CD4-positive, CD25-positive, alpha-beta regulatory T cell (primary cell): ENCODE measurements around the gene EPB41. TPM values are rescaled to one million over a fixed set of nuclear protein-coding genes. Genes with fewer than 3 reads are reported as not detected.
"Not testable (repeated sequence)": the region's sequence is repeated elsewhere in the genome, so short reads cannot be mapped to it uniquely, and the experiment has no call there.

Experiments used
- ATAC-seq, 2 donors: fragments of 150-1000 bp; cut with Tn5 transposase; one replicate each; pipeline ENCODE4 v1.10.0; 2021; ENCODE audit warnings: low read depth in 2 of 2, moderate number of reproducible peaks in 2 of 2, moderate library complexity in 1 of 2
- DNase-seq, 3 donors: peaks; one replicate each; pipeline versions ENCODE4 v3.0.0 to v3.0.0-alpha.2; 2012 to 2022; ENCODE audit warnings: mixed read lengths in 1 of 3
- H3K27ac ChIP-seq: one replicate; pipeline ENCODE4 v1.7.0; 2013; ENCODE audit warnings: mild to moderate bottlenecking, low read length; ENCODE audit not compliant: insufficient read depth, poor library complexity, severe bottlenecking
- H3K27me3 ChIP-seq: one replicate; pipeline ENCODE4 v1.7.0; 2013; ENCODE audit warnings: low read length; ENCODE audit not compliant: control insufficient read depth, insufficient read depth
- H3K36me3 ChIP-seq: one replicate; pipeline ENCODE4 v1.7.0; 2013; ENCODE audit warnings: mild to moderate bottlenecking, low read length, moderate library complexity; ENCODE audit not compliant: control insufficient read depth, insufficient read depth
- H3K4me1 ChIP-seq: 2 replicates; pipeline ENCODE4 v1.7.0; 2013; ENCODE audit warnings: mild to moderate bottlenecking, low read length; ENCODE audit not compliant: insufficient read depth, control insufficient read depth, poor library complexity, severe bottlenecking
- H3K4me3 ChIP-seq: one replicate; pipeline ENCODE4 v1.7.0; 2013; ENCODE audit warnings: low read depth, mild to moderate bottlenecking, low read length, moderate library complexity
- H3K9me3 ChIP-seq, 2 experiments: 1 replicate in 1 of 2; 2 replicates in 1 of 2; pipeline ENCODE4 v1.7.0; 2013; ENCODE audit warnings: low read length in 2 of 2, mild to moderate bottlenecking in 1 of 2, moderate library complexity in 1 of 2; ENCODE audit not compliant: control insufficient read depth in 2 of 2
- H3K27ac Mint-ChIP-seq, 3 donors: one replicate each; pipeline ENCODE4 v1.8.0; 2020 to 2022; ENCODE audit warnings: mild to moderate bottlenecking in 3 of 3, mixed read lengths in 3 of 3, moderate library complexity in 2 of 3
- H3K27me3 Mint-ChIP-seq: one replicate; pipeline ENCODE4 v1.8.0; 2022; ENCODE audit warnings: mild to moderate bottlenecking, mixed read lengths
- H3K36me3 Mint-ChIP-seq: one replicate; pipeline ENCODE4 v1.8.0; 2020; ENCODE audit warnings: mixed read lengths
- H3K4me1 Mint-ChIP-seq, 4 donors: one replicate each; pipeline ENCODE4 v1.8.0; 2020 to 2022; ENCODE audit warnings: mixed read lengths in 4 of 4, mild to moderate bottlenecking in 1 of 4
- H3K4me3 Mint-ChIP-seq, 4 donors: one replicate each; pipeline ENCODE4 v1.8.0; 2020 to 2022; ENCODE audit warnings: mild to moderate bottlenecking in 4 of 4, mixed read lengths in 4 of 4, moderate library complexity in 3 of 4
- H3K9me3 Mint-ChIP-seq, 7 donors: one replicate each; pipeline ENCODE4 v1.8.0; 2020 to 2022; ENCODE audit warnings: mixed read lengths in 7 of 7, mild to moderate bottlenecking in 3 of 7, moderate library complexity in 2 of 7
- polyA plus RNA-seq, 4 donors: library from polyadenylated mRNA; unstranded; fragments of 300-500 nt; fragmentation: Illumina TruSeq; gene quantifications; one replicate each; pipeline ENCODE4 v1.2.3, GENCODE V29; 2021
- total RNA-seq: library from RNA; stranded (reverse); gene quantifications from one replicate; pipeline ENCODE4 v1.2.3, GENCODE V29; 2022

Gene EPB41
- total RNA-seq = 309 TPM
- 100 to 1,000 TPM; 118 to 163 (median 140) TPM for polyA plus RNA-seq

- no peaks in the 10 kb centered on the region for H3K27me3 Mint-ChIP-seq
- peak within 1 kb of the TSS; percentile 95 to 99 (median 96) for H3K27ac Mint-ChIP-seq
- Histone ChIP-seq H3K36me3 (peaks cover 5% of the 10 kb centered on the region), H3K4me3 (peak within 1 kb of the TSS; percentile 99), H3K4me1 (peaks cover 43% of the 10 kb centered on the region), H3K9me3 (no peaks in the 10 kb centered on the region), H3K27me3 (no peaks in the 10 kb centered on the region), H3K27ac (peak within 1 kb of the TSS; percentile 77)
- ATAC-seq = peak; percentile 83 to 89
- H3K36me3 Mint-ChIP-seq = peaks cover 17% of the 10 kb centered on the region
- DNase-seq = peak; percentile 88 to 96 (median 90)
- peak within 1 kb of the TSS; percentile 99 to 100 (median 100) for H3K4me3 Mint-ChIP-seq
- peaks cover 21 to 54% (median 43%) of the 10 kb centered on the region in 4 donors for H3K4me1 Mint-ChIP-seq
- no peaks in the 10 kb centered on the region for H3K9me3 Mint-ChIP-seq
Observed at GRCh38 chr1:28914228-28915030, at the start of gene EPB41. TSS of gene EPB41 (plus strand) at chr1:28914569. CDS start at chr1:28987438, 72,869 bp downstream.

- ATAC-seq (no peak), DNase-seq (no peak)
- H3K9me3 ChIP-seq = no peaks in the 10 kb centered on the region
- no peaks in the 10 kb centered on the region for H3K4me1 ChIP-seq
- Mint-ChIP-seq H3K9me3 (no peaks in the 10 kb centered on the region), H3K27me3 (peaks cover 9% of the 10 kb centered on the region), H3K27ac (no peak overlapping the region), H3K4me3 (no peak overlapping the region), H3K4me1 (no peaks in the 10 kb centered on the region), H3K36me3 (no peaks in the 10 kb centered on the region)
- H3K4me3 ChIP-seq = no peak overlapping the region
- no peak overlapping the region for H3K27ac ChIP-seq
- no peaks in the 10 kb centered on the region for H3K27me3 ChIP-seq
- H3K36me3 ChIP-seq = no peaks in the 10 kb centered on the region
Observed at GRCh38 chr1:28864695-28865094, 49.7 kb upstream of the EPB41 start.

DNA sequence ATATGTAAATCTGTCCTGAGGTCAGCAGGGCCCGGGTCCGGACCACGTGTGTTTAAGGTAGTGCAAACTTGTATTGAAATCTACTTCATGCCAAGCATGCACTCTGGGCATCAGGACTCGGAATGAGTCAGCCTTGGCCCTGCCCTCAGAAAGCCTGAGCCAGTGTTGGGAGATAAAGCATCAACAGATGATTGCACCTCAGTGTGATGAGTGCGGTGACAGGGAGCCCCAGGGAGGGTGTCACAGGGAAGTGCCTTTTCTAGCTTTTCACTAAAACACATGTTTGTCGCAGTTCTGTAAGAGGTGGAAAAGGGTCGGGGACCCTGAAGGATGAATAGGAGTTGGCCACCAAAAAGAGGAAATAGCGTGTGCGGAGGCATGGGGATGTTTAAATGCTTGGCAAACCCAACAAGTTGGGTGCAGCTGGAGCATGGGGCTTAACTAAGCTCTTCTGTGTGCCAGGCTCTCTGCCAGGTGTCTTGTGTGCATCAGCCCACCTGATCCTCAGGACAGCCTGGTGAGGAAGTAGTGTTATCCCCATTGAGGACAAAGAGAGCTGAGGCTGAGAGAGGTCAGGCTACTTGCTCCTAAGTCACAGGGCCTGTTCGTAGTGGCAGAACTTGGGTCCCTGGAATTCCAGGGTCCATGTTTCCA lies 48.2 kb upstream of the EPB41 start:
- H3K4me1 Mint-ChIP-seq = no peaks in the 10 kb centered on the region
- H3K27me3 Mint-ChIP-seq = peaks cover 9% of the 10 kb centered on the region
- H3K4me3 Mint-ChIP-seq = no peak overlapping the region
- Histone ChIP-seq H3K4me3 (no peak overlapping the region), H3K9me3 (no peaks in the 10 kb centered on the region), H3K27me3 (no peaks in the 10 kb centered on the region), H3K4me1 (no peaks in the 10 kb centered on the region), H3K27ac (no peak overlapping the region), H3K36me3 (no peaks in the 10 kb centered on the region)
- H3K27ac Mint-ChIP-seq = peak overlapping the region in 1 of 3 donors; percentile 0
- ATAC-seq = no peak
- no peaks in the 10 kb centered on the region for H3K36me3 Mint-ChIP-seq
- no peak for DNase-seq
- no peaks in the 10 kb centered on the region for H3K9me3 Mint-ChIP-seq

GRCh38 chr1:28867850-28868249 lies 46.5 kb upstream of the EPB41 start:
- Mint-ChIP-seq H3K27ac (peak overlapping the region in 2 of 3 donors; percentile 22 to 87), H3K36me3 (no peaks in the 10 kb centered on the region)
- no peaks in the 10 kb centered on the region for H3K4me1 ChIP-seq

GRCh38 chr1:28869952-28870351 lies 44.4 kb upstream of the EPB41 start:
- no peak overlapping the region for H3K27ac ChIP-seq
- H3K27me3 ChIP-seq = no peaks in the 10 kb centered on the region
- H3K9me3 ChIP-seq = no peaks in the 10 kb centered on the region
- Mint-ChIP-seq H3K9me3 (no peaks in the 10 kb centered on the region), H3K4me3 (no peak overlapping the region), H3K4me1 (no peaks in the 10 kb centered on the region), H3K27ac (no peak overlapping the region), H3K27me3 (peaks cover 16% of the 10 kb centered on the region), H3K36me3 (no peaks in the 10 kb centered on the region)
- H3K4me1 ChIP-seq = no peaks in the 10 kb centered on the region
- no peak overlapping the region for H3K4me3 ChIP-seq
- H3K36me3 ChIP-seq = no peaks in the 10 kb centered on the region
- ATAC-seq (no peak), DNase-seq (no peak)

More at GRCh38 chr1:28867850-28868249, 46.5 kb upstream of the EPB41 start:
- no peaks in the 10 kb centered on the region for H3K4me1 Mint-ChIP-seq
- no peaks in the 10 kb centered on the region for H3K9me3 Mint-ChIP-seq
- peaks cover 15% of the 10 kb centered on the region for H3K27me3 Mint-ChIP-seq
- Histone ChIP-seq H3K36me3 (no peaks in the 10 kb centered on the region), H3K27me3 (no peaks in the 10 kb centered on the region), H3K9me3 (no peaks in the 10 kb centered on the region), H3K27ac (no peak overlapping the region), H3K4me3 (no peak overlapping the region)
- ATAC-seq = no peak
- no peak overlapping the region for H3K4me3 Mint-ChIP-seq
- DNase-seq = no peak

DNA sequence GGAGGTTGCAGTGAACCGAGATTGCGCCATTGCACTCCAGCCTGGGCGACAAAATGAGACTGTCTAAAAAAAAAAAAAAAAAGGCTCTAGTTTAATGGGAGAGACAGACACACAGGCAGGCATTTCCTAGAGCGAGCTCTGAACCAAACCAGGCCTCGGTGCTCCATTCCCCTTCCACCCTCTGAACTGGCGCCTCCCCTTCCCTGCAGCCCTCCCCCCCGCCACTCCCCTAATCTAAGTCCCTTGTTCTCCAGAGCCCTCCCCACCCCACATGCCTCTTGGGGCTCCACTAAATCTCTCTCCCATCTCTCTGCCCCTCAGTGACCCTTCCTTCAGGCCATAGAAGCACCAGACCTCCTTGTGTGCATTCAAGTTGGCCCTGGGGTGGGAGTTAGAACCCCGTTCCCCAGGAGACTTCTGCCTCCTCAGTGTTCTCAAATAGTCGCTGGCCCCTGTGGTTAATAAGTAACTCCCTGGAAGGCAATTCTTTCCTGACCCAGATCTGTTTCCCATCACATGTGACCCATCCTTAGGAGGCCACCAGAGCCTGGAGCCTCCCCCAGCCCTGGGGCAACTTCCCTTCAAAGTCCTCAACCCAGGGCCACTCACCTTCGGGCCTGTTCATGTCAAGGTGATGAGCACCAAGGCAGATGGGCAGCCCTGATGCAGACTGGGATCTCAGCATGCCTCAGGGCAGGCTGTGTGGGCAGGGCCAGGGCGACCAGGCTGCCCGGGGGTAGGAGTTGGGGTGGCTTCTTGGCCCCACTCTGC lies 42.6 kb upstream of the EPB41 start:
- ATAC-seq = no peak
- no peak overlapping the region for H3K27ac Mint-ChIP-seq
- no peak overlapping the region for H3K27ac ChIP-seq

DNA sequence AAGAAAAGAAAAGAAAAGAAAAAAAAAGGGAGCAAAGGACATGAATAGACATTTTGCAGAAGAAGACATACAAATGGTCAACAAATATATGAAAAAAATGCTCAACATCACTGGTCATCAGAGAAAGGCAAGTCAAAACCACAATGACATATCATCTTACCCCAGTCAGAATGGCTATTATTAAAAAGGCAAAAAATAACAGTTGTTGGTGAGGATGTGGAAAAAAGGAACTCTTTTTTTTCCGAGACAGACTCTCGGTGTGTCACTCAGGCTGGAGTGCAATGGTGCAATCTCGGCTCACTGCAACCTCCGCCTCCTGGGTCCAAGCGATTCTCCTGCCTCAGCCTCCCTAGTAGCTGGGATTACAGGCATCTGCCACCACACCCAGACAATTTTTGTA lies 39.2 kb upstream of the EPB41 start:
- ATAC-seq, H3K27me3 ChIP-seq, H3K9me3 ChIP-seq, H3K9me3 Mint-ChIP-seq, H3K4me3 Mint-ChIP-seq, H3K4me3 ChIP-seq, H3K27ac Mint-ChIP-seq, H3K36me3 Mint-ChIP-seq, DNase-seq, H3K27ac ChIP-seq, H3K36me3 ChIP-seq, H3K4me1 ChIP-seq, H3K4me1 Mint-ChIP-seq: not testable (repeated sequence)
- H3K27me3 Mint-ChIP-seq = peaks cover 30% of the 10 kb centered on the region

More for the DNA sequence above, 42.6 kb upstream of the EPB41 start:
- Histone ChIP-seq H3K36me3 (no peaks in the 10 kb centered on the region), H3K9me3 (no peaks in the 10 kb centered on the region), H3K27me3 (no peaks in the 10 kb centered on the region), H3K4me1 (no peaks in the 10 kb centered on the region), H3K4me3 (no peak overlapping the region)
- Mint-ChIP-seq H3K27me3 (peaks cover 22% of the 10 kb centered on the region), H3K9me3 (no peaks in the 10 kb centered on the region), H3K4me3 (no peak overlapping the region), H3K4me1 (no peaks in the 10 kb centered on the region), H3K36me3 (no peaks in the 10 kb centered on the region)
- no peak for DNase-seq
